Omental fat pad (tissue), 4 donors: ENCODE results near the gene NBEA. TPM values are rescaled to one million over a fixed set of nuclear protein-coding genes. Genes with fewer than 3 reads are reported as not detected.
"Not testable (repeated sequence)": the region's sequence is repeated elsewhere in the genome, so short reads cannot be mapped to it uniquely, and the experiment has no call there.

Source experiments
- ATAC-seq: fragments of 150-250 bp; one replicate; pipeline ENCODE4 v1.9.1; 2016; ENCODE audit warnings: mild to moderate bottlenecking, moderate library complexity; ENCODE audit not compliant: low FRiP score
- DNase-seq: peaks from one replicate; pipeline ENCODE4 v3.0.0-alpha.2; 2019; ENCODE audit warnings: low spot score
- CTCF ChIP-seq, 3 donors: fragments of 450-650 bp; IDR thresholded peaks; one replicate each; pipeline ENCODE4 v1.5.1; 2016 to 2017; ENCODE audit warnings: antibody characterized with exemption in 3 of 3, mild to moderate bottlenecking in 3 of 3, moderate library complexity in 2 of 3
- total RNA-seq, 4 donors: library from RNA; depleted of rRNA; stranded (reverse); fragments of >200 nt; gene quantifications; one replicate each; pipeline ENCODE4 v1.1.0, GENCODE V29; 2016

Gene NBEA
- total RNA-seq, 4 donors from 2014 or later: 4.3 to 10.7 (median 6.1) TPM

GRCh38 chr13:34913040-34913439 lies 29.0 kb upstream of the NBEA start:
- DNase-seq (no peak), ATAC-seq (no peak)
- TF ChIP-seq CTCF (IDR thresholded peaks at IDR 0.05): no peak

- DNase-seq (no peak), ATAC-seq (no peak)
- TF ChIP-seq CTCF (IDR thresholded peaks at IDR 0.05): no peak
These were observed 27.7 kb upstream of the NBEA start for GRCh38 chr13:34914416-34914815.

- DNase-seq: no peak
- ATAC-seq: no peak
- TF ChIP-seq CTCF (IDR thresholded peaks at IDR 0.05): no peak
These were observed 15.6 kb upstream of the NBEA start for GRCh38 chr13:34926508-34926907.

- not testable (repeated sequence) for ATAC-seq, DNase-seq
These were observed 13.4 kb upstream of the NBEA start for GRCh38 chr13:34928676-34929075.

GRCh38 chr13:34931572-34931971 lies 10.5 kb upstream of the NBEA start:
- no peak for TF ChIP-seq CTCF (IDR thresholded peaks at IDR 0.05)
- DNase-seq (no peak), ATAC-seq (no peak)

- ATAC-seq (no peak), DNase-seq (no peak)
- no peak for TF ChIP-seq CTCF (IDR thresholded peaks at IDR 0.05)
These were observed 8.7 kb upstream of the NBEA start for GRCh38 chr13:34933349-34933748.

- TF ChIP-seq CTCF (IDR thresholded peaks at IDR 0.05): no peak
- DNase-seq: no peak
- no peak for ATAC-seq
These were observed 8.3 kb upstream of the NBEA start for GRCh38 chr13:34933786-34934185.

- DNase-seq (no peak), ATAC-seq (no peak)
- no peak for TF ChIP-seq CTCF (IDR thresholded peaks at IDR 0.05)
These were observed 6.2 kb upstream of the NBEA start for GRCh38 chr13:34935841-34936240.
